Natural killer cell treated with Interleukin-12 subunit alpha and Interleukin-12 subunit beta and Interleukin-15 and Interleukin-18, amount 100 ng/mL, for 72 hours (primary cell): ENCODE results near the gene SLC29A2. TPM values are rescaled to one million over a fixed set of nuclear protein-coding genes. Genes with fewer than 3 reads are reported as not detected.

Experiments used
- ATAC-seq, 2 donors: fragments of 150-1000 bp; cut with Tn5 transposase in 1 of 2; sonication (Bioruptor Pico), chemical (Tn5 transposase) in 1 of 2; 2 replicates each; pipeline ENCODE4 v1.10.0; 2021
- DNase-seq: peaks from one replicate; pipeline ENCODE4 v3.0.0; 2022; ENCODE audit warnings: low spot score
- H3K27ac Mint-ChIP-seq, 2 donors: 1 replicate in 1 of 2; 2 replicates in 1 of 2; pipeline ENCODE4 v1.8.0; 2022; ENCODE audit warnings: mixed read lengths in 2 of 2, mild to moderate bottlenecking in 1 of 2, moderate library complexity in 1 of 2
- H3K27me3 Mint-ChIP-seq, 2 donors: 1 replicate in 1 of 2; 2 replicates in 1 of 2; pipeline ENCODE4 v1.8.0; 2022; ENCODE audit warnings: mixed read lengths in 2 of 2
- H3K36me3 Mint-ChIP-seq: one replicate; pipeline ENCODE4 v1.8.0; 2022; ENCODE audit warnings: mixed read lengths
- H3K4me1 Mint-ChIP-seq, 2 donors: 1 replicate in 1 of 2; 2 replicates in 1 of 2; pipeline ENCODE4 v1.8.0; 2022; ENCODE audit warnings: low read depth in 2 of 2, mixed read lengths in 2 of 2, mild to moderate bottlenecking in 1 of 2
- H3K4me3 Mint-ChIP-seq: one replicate; pipeline ENCODE4 v1.8.0; 2022; ENCODE audit warnings: mixed read lengths
- H3K9me3 Mint-ChIP-seq: 2 replicates; pipeline ENCODE4 v1.8.0; 2022; ENCODE audit warnings: mixed read lengths
- total RNA-seq, 2 donors: library from RNA; stranded (reverse); gene quantifications; one replicate each; pipeline ENCODE4 v1.2.3, GENCODE V29; 2022

SLC29A2 gene, protein sequence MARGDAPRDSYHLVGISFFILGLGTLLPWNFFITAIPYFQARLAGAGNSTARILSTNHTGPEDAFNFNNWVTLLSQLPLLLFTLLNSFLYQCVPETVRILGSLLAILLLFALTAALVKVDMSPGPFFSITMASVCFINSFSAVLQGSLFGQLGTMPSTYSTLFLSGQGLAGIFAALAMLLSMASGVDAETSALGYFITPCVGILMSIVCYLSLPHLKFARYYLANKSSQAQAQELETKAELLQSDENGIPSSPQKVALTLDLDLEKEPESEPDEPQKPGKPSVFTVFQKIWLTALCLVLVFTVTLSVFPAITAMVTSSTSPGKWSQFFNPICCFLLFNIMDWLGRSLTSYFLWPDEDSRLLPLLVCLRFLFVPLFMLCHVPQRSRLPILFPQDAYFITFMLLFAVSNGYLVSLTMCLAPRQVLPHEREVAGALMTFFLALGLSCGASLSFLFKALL
- total RNA-seq, result 10 to 100 TPM in 1 of 2 donors, 1 to 10 TPM in 1; 2.4 to 13.6 TPM

DNA sequence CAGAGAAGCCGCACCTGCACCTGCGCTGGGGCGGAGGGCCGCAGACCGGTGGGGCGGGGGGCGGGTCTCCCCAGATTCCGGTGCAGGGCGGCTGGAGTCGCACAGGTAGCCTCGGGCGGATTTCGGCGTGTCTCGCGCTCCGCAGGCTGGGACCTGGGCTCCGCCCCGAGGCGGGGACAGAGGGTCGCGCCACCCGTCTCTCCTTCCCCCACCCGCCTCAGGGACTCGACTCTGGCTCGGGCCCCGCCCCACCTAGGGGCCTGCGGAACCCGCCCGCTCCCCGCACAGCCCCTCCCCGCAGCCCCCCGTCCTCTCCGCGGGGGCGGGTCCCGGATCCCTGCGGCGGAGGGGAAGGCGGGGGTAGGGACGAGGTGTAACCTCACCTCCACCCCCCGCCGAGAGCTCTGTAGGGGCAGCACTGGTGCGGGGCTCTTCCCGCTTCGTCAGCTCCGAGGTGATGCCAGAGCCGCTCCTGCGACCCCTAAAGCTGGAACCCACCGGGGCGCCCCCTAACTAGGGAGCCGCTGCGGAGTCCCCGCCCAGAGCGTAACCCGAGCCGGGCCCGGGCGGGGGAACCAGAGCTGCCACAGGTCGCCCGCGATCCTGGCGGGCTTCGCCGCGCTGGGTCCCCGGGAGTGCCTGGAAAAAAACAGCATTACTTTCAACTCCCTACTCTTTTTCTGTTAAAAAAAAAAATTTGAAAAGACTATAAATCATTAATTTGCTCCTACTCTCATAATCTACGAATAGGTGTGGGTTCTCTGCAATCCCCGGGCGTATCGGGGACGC lies at the start of gene SLC29A2:
Gene SLC29A2, minus strand, starts transcription at position 134 of the 789 bp plus-strand sequence. CDS start 169 bp downstream, outside the sequence.
- Mint-ChIP-seq H3K27ac (peak within 1 kb of the TSS; percentile 26 to 61), H3K9me3 (no peaks in the 10 kb centered on the region), H3K4me1 (peaks cover 0 to 11% of the 10 kb centered on the region in 2 donors), H3K27me3 (peaks cover 0 to 2% of the 10 kb centered on the region in 2 donors), H3K36me3 (no peaks in the 10 kb centered on the region), H3K4me3 (peak within 1 kb of the TSS; percentile 77)
- DNase-seq (peak; percentile 65), ATAC-seq (peak; percentile 86 to 87)

DNA sequence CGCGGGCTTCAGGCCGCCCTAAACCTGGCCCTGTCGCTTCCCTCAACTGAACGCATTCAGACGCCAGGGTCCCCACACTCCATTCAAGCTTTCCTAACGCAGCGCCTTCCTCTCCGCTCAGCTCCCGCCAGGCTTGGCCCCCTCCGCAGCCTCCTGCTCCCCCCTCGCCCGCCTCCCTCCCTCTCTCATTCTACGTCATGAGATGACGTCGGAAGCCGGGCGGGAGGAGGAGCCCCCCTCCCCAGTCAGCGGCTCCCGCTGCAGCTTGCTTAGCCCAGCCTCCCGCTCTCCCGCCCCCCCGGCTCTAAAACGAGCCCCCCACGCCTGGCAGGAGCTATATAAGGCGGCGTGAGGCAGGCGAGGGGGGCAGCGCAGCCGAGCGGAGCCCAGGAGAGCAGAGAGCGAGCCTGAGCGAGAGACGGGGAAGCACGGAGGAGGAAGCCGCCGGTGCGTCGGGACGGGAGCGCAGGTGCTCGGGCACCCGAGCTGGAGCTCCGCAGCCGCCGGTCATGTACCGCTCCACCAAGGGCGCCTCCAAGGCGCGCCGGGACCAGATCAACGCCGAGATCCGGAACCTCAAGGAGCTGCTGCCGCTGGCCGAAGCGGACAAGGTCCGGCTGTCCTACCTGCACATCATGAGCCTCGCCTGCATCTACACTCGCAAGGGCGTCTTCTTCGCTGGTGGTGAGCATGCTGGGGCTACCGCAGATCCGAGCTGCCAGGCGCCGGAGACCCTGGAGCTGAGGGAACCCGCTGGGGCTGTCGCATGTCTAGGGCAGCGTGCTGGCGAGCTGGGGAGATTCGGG lies 49.3 kb upstream of the SLC29A2 start, which contains the start of gene NPAS4:
Gene NPAS4, plus strand, starts transcription at position 365 of the 806 bp plus-strand sequence. Its CDS starts 145 bp downstream, at position 510.
- Mint-ChIP-seq H3K4me3 (no peak within 1 kb of the TSS), H3K36me3 (peaks cover 5% of the 10 kb centered on the region), H3K4me1 (peaks cover 15 to 25% of the 10 kb centered on the region in 2 donors), H3K27me3 (peaks cover 29 to 35% of the 10 kb centered on the region in 2 donors), H3K27ac (no peak within 1 kb of the TSS), H3K9me3 (peaks cover 4% of the 10 kb centered on the region)
- ATAC-seq (no peak), DNase-seq (no peak)

DNA sequence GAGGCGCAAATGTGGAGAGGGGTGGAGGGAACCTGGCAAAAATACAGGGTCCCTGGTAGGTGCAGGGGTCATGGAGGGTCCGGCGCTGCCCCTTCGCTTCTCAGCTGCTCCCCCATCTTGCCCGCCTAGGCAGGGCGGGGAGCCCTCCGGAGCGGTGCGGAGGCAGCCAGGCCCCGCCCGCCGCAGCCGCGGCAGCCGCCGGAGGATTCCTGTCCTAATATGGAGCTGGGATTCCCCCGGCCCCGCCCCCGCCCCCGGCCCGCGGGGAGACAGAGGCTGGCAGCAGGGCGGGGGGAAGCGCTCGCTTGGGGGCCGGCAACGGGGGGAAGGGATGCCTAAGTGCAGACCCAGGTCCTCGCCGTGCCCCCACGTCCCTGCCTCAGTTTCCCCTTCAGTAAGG lies 48.3 kb upstream of the SLC29A2 start:
- H3K4me1 Mint-ChIP-seq, result peaks cover 15 to 25% of the 10 kb centered on the region in 2 donors
- DNase-seq (no peak), ATAC-seq (no peak)
- peaks cover 35 to 44% of the 10 kb centered on the region in 2 donors for H3K27me3 Mint-ChIP-seq
- H3K9me3 Mint-ChIP-seq, result peaks cover 4% of the 10 kb centered on the region
- H3K4me3 Mint-ChIP-seq, result no peak overlapping the region
- H3K36me3 Mint-ChIP-seq, result peaks cover 5% of the 10 kb centered on the region
- no peak overlapping the region for H3K27ac Mint-ChIP-seq

DNA sequence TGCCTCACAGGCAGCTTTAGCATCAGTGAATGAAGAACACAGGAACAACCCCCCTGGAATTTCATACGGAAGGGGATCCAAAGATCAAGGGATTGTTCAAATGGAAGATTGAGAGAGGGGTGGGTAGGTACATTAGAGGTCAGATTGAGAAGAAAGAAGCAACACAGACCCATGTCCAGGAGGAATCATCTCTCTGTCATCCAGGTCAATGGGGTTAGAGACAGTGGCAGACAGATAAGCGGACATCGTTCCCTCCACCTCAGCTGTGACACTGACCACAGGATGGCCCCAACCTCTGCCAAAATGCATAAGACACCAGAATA lies 47.4 kb upstream of the SLC29A2 start:
- Mint-ChIP-seq H3K27me3 (peaks cover 42 to 53% of the 10 kb centered on the region in 2 donors), H3K4me1 (peaks cover 15 to 21% of the 10 kb centered on the region in 2 donors), H3K27ac (peak overlapping the region; percentile 28 to 54), H3K36me3 (peaks cover 5% of the 10 kb centered on the region), H3K4me3 (no peak overlapping the region), H3K9me3 (peaks cover 4% of the 10 kb centered on the region)
- DNase-seq (no peak), ATAC-seq (no peak)

DNA sequence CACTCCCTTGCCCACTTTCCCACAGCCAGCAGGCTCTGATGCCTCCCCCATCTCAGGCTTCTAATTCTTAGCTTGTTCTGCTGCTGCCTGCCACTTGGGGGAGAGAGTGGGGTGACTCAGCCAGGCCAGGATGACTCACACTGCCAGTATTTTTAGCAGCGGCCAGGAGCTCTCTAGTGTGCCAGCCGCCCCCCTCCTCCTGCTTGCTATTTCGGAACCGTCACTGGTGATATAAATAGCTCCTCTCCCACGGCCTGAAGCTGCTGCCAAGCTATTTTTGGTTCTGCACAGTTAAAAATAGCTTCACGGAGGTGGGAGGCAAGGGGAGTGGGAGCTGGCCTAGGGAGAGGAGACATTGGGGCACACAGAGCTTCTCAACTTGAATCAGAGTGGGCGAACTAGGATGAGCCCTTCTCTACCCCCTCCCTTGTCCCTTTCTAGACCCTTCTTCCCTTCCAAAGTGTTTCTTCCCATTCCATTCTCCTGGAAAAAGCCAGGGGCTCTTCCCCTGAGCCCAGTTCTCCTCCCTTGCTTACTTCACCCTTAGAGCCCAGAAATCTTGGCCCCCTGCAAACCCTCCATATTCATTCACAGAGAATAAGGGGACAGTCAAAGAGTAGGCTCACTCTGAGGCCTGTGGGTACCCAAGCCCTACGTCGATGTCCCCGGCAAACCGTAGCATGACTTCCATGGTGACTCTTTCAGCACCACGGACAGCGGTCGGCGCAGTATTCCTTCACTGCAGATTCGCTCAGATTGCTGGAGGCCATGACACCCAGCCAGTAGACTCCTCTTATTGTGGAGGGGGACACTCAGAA lies 46.8 kb upstream of the SLC29A2 start:
- Mint-ChIP-seq H3K4me3 (no peak overlapping the region), H3K27me3 (peaks cover 46 to 53% of the 10 kb centered on the region in 2 donors), H3K36me3 (peaks cover 5% of the 10 kb centered on the region), H3K9me3 (peaks cover 4% of the 10 kb centered on the region), H3K27ac (peak overlapping the region; percentile 28 to 54), H3K4me1 (peaks cover 15 to 21% of the 10 kb centered on the region in 2 donors)
- DNase-seq (no peak), ATAC-seq (peak in 1 of 2 donors; percentile 59)

DNA sequence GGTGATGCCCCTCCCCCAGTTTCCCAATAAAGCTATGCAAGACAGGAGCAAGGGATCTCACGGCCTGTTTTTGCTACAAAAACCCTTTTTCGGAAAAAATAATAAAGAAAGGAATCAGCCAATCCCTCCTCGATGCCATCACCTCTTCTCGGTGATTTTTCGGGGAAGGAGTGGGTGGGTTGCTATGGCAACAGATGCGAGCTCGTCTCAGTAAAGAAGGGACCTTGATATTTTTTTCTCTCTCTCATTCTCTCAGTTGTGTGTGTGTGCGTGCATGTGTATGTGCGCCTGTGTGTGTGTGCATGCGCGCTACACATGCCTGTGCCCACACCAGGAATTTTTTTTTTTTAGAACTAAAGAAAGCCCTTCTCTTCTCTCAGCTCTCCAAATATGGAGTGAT lies 45.4 kb upstream of the SLC29A2 start:
- Mint-ChIP-seq H3K27me3 (peaks cover 49 to 61% of the 10 kb centered on the region in 2 donors), H3K4me1 (peaks cover 15 to 18% of the 10 kb centered on the region in 2 donors), H3K27ac (no peak overlapping the region), H3K4me3 (no peak overlapping the region), H3K9me3 (peaks cover 4% of the 10 kb centered on the region), H3K36me3 (peaks cover 5% of the 10 kb centered on the region)
- DNase-seq (no peak), ATAC-seq (no peak)

DNA sequence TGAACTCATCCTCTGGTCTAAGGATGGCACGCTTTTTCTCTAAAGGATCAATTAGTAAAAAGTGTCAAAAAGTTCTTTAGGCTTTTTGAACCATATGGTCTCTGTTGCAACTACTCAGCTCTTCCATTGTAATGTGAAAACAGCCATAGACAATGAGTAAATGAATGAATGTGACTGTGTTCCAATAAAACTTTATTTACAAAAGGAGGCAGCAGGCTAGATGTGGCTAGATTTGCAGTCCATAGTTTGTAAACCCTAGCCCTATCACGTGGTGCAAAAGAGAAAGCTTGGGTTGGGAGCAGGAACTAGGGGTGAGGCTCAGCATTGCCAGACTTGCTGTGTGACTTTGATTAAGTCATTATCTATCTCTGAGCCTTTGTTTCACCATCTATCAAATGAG lies 43.9 kb upstream of the SLC29A2 start:
- Mint-ChIP-seq H3K36me3 (peaks cover 5% of the 10 kb centered on the region), H3K27ac (no peak overlapping the region), H3K4me1 (peaks cover 15 to 18% of the 10 kb centered on the region in 2 donors), H3K9me3 (peaks cover 4% of the 10 kb centered on the region), H3K27me3 (peaks cover 57 to 68% of the 10 kb centered on the region in 2 donors), H3K4me3 (no peak overlapping the region)
- ATAC-seq, result no peak
- no peak for DNase-seq

DNA sequence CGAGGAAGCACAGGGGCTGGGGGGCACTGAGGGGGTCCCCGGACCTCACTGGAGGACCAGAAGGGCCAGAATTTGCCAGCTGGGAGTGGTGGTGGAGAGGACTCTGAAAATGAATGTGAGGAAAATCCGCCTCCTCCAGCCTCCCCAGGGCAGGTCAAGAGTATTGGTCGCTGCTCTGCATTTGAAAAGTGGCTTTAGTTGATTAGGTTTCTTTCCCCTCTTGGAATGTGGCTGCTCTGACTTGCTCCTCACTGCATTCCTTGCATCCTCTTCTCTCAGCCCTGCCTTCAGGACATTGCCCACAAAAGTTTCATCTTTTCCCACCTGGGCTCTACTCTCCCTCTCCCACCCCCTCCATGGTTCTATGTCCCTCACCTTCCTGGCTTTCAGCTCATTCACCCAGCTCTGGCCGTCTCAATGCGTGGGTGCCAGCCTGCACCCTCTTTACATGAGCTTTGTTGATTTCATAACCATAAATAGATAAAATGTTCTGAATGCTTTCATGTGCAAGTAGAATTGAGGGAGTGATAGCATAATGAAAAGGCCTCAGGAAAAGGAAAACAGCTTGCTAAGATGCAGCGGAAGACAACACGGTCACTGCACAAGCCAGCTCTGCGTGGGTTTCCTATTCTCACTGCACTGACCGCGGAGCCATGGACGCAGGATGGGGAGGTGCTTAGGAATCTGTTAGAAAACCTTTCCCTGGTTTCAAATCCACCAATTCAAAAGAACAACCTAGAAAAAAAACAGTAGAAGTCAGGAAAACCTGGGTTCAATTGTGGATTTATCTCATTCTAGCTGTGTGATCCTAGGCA lies 42.8 kb upstream of the SLC29A2 start:
- Mint-ChIP-seq H3K4me3 (no peak overlapping the region), H3K27me3 (peaks cover 57 to 64% of the 10 kb centered on the region in 2 donors), H3K27ac (no peak overlapping the region), H3K36me3 (peaks cover 5% of the 10 kb centered on the region), H3K9me3 (peaks cover 4% of the 10 kb centered on the region), H3K4me1 (peaks cover 15% of the 10 kb centered on the region in 2 donors)
- ATAC-seq (no peak), DNase-seq (no peak)

DNA sequence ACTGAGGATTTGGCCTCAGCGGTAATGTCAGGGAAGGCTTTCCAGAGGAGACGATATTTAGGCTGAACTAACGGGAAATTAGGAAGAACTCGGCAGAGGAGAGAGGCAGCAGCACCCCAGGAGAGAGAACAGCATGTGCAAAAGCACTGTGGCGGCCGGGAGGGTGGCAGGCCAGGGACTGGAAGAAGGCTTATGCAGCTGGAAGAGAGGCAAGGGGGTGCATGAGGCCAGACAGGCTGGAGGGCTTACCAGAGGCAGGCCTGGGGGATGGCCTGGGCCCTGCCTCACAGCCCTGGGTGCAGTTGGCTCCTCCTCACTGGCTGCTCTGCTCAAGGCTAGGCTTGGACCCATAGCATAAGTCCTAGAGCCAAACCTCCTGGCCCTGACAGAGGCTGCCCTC lies 41.6 kb upstream of the SLC29A2 start:
- no peak for ATAC-seq
- peaks cover 48 to 53% of the 10 kb centered on the region in 2 donors for H3K27me3 Mint-ChIP-seq
- peaks cover 12 to 14% of the 10 kb centered on the region in 2 donors for H3K4me1 Mint-ChIP-seq
- peaks cover 5% of the 10 kb centered on the region for H3K36me3 Mint-ChIP-seq
- no peak overlapping the region for H3K27ac Mint-ChIP-seq
- no peak for DNase-seq
- no peak overlapping the region for H3K4me3 Mint-ChIP-seq
- no peaks in the 10 kb centered on the region for H3K9me3 Mint-ChIP-seq

DNA sequence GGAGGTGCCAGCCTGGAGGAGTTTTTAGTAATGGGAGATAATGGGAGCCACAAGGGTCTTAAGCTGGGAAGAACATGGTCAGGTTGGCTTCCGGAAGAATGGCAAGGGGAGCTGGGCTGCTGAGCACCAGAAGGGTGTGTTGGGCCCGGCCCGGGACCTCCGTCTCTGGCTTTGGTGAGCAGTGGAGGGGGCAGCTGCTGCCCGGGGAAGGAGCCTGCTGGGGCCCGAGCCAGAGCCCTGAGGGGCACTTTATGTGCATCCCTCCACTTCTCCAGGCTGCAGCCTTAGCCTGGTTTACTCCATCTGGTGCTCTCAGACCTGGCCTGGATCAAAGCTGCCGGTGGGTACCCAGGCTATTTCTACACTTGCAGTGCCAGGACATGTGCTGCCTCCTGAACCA lies 40.5 kb upstream of the SLC29A2 start:
- Mint-ChIP-seq H3K4me1 (peaks cover 4 to 5% of the 10 kb centered on the region in 2 donors), H3K4me3 (no peak overlapping the region), H3K27ac (no peak overlapping the region), H3K36me3 (no peaks in the 10 kb centered on the region), H3K27me3 (peaks cover 38 to 42% of the 10 kb centered on the region in 2 donors), H3K9me3 (no peaks in the 10 kb centered on the region)
- ATAC-seq, result no peak
- DNase-seq, result no peak

DNA sequence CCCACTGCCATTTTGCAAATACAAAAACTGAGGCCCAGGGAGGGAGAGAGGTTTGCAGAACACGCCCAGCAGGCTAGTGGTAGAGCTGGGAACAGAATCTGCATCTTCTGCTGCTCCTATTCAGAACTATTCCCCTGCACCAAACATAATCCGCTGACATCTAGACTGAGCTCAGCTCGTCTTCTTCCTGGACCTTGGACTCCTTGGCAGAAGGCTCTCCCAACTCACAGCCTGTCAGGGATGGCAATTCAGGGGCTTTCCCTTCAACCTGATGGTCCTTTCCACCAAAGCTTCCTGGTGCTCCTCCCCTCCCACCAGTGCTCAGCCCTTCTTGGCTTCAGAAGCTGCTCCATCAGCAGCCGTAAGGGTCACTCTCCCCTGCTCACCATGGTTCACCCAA lies 39.8 kb upstream of the SLC29A2 start:
- DNase-seq (no peak), ATAC-seq (no peak)
- Mint-ChIP-seq H3K27me3 (peaks cover 30 to 37% of the 10 kb centered on the region in 2 donors), H3K27ac (no peak overlapping the region), H3K4me1 (peaks cover 4 to 5% of the 10 kb centered on the region in 2 donors), H3K36me3 (no peaks in the 10 kb centered on the region), H3K9me3 (no peaks in the 10 kb centered on the region), H3K4me3 (no peak overlapping the region)

DNA sequence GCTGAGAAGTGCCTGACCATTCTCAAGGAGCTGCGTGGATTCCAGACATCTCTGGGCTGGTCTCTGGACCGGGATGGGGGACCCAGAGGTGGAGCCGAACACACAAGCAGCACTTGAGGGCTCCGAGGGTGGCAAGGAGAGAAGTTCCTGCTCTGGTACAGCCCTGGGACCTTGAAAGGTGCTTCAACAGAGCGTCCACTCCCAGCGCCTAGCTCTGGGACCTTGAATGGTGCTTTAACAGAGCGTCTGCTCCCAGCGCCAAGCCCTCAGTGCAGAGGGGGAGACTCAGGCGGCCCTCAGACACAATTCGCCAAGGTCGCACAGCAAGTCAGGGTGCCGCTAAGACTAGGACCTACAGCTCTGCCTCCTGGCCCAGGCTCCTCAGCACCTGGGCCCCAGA lies 38.6 kb upstream of the SLC29A2 start:
- no peak for DNase-seq
- Mint-ChIP-seq H3K4me1 (peaks cover 4 to 5% of the 10 kb centered on the region in 2 donors), H3K27me3 (peaks cover 33 to 35% of the 10 kb centered on the region in 2 donors), H3K27ac (no peak overlapping the region), H3K9me3 (no peaks in the 10 kb centered on the region), H3K4me3 (no peak overlapping the region), H3K36me3 (no peaks in the 10 kb centered on the region)
- no peak for ATAC-seq
